GM12872 (cell line): ENCODE results near the gene PDLIM4.

Experiments used
- CTCF ChIP-seq: IDR thresholded peaks from 3 replicates; pipeline ENCODE4 v1.5.1; 2011; ENCODE audit warnings: low read depth, mild to moderate bottlenecking, low read length, moderate library complexity; ENCODE audit not compliant: insufficient read depth

The PDLIM4 gene

GRCh38 chr5:132257131-132258101, at the start of gene PDLIM4:
Gene PDLIM4, plus strand, starts transcription at chr5:132257696. Its CDS starts 39 bp downstream, at chr5:132257735.
- no peak for TF ChIP-seq CTCF

- TF ChIP-seq CTCF: no peak
Observed at GRCh38 chr5:132207778-132208177, 49.7 kb upstream of the PDLIM4 start.

- TF ChIP-seq CTCF: no peak
Observed at GRCh38 chr5:132209131-132209530, 48.4 kb upstream of the PDLIM4 start.

GRCh38 chr5:132209901-132210545, 47.5 kb upstream of the PDLIM4 start:
- no peak for TF ChIP-seq CTCF

GRCh38 chr5:132210944-132211343, 46.6 kb upstream of the PDLIM4 start:
- no peak for TF ChIP-seq CTCF

- TF ChIP-seq CTCF: no peak
Observed at GRCh38 chr5:132211787-132212186, 45.7 kb upstream of the PDLIM4 start.

- TF ChIP-seq CTCF: no peak
Observed at GRCh38 chr5:132213666-132214065, 43.8 kb upstream of the PDLIM4 start.
